HUES48 (cell line): ENCODE measurements around the gene RXRG.
"Not testable (repeated sequence)": the region's sequence is repeated elsewhere in the genome, so short reads cannot be mapped to it uniquely, and the experiment has no call there.

Experiments used
- H3K27ac ChIP-seq: one replicate; pipeline ENCODE4 v1.7.0; 2013; ENCODE audit warnings: low read depth, low read length, inconsistent platforms
- H3K27me3 ChIP-seq: 2 replicates; pipeline ENCODE4 v1.6.1; 2013; ENCODE audit warnings: mild to moderate bottlenecking, low read length; ENCODE audit not compliant: control insufficient read depth, insufficient read depth
- H3K36me3 ChIP-seq: 2 replicates; pipeline ENCODE4 v1.6.1; 2013; ENCODE audit warnings: low read length; ENCODE audit not compliant: control insufficient read depth, insufficient read depth
- H3K4me1 ChIP-seq: 2 replicates; pipeline ENCODE4 v1.6.1; 2013; ENCODE audit warnings: mild to moderate bottlenecking, low read length; ENCODE audit not compliant: control insufficient read depth, insufficient read depth
- H3K4me3 ChIP-seq: 2 replicates; pipeline ENCODE4 v1.5.1; 2013; ENCODE audit warnings: mild to moderate bottlenecking, low read depth, low read length
- H3K9ac ChIP-seq: 2 replicates; pipeline ENCODE4 v1.6.1; 2013; ENCODE audit warnings: mild to moderate bottlenecking, low read depth, low read length, moderate library complexity
- H3K9me3 ChIP-seq: 2 replicates; pipeline ENCODE4 v1.6.1; 2013; ENCODE audit warnings: low read length; ENCODE audit not compliant: control insufficient read depth, insufficient read depth

Gene RXRG

GRCh38 chr1:165473081-165473480 is 28.2 kb upstream of the RXRG start:
- no peaks in the 10 kb centered on the region for H3K27me3 ChIP-seq

GRCh38 chr1:165468726-165469249 is 23.9 kb upstream of the RXRG start:
- Histone ChIP-seq H3K4me1 (peaks cover 21% of the 10 kb centered on the region), H3K36me3 (no peaks in the 10 kb centered on the region), H3K27ac (no peak overlapping the region), H3K9me3 (no peaks in the 10 kb centered on the region), H3K4me3 (no peak overlapping the region), H3K9ac (no peak overlapping the region), H3K27me3 (no peaks in the 10 kb centered on the region)

More at GRCh38 chr1:165473081-165473480, 28.2 kb upstream of the RXRG start:
- Histone ChIP-seq H3K9ac (no peak overlapping the region), H3K4me3 (no peak overlapping the region), H3K4me1 (no peaks in the 10 kb centered on the region), H3K36me3 (no peaks in the 10 kb centered on the region), H3K27ac (no peak overlapping the region), H3K9me3 (no peaks in the 10 kb centered on the region)

DNA sequence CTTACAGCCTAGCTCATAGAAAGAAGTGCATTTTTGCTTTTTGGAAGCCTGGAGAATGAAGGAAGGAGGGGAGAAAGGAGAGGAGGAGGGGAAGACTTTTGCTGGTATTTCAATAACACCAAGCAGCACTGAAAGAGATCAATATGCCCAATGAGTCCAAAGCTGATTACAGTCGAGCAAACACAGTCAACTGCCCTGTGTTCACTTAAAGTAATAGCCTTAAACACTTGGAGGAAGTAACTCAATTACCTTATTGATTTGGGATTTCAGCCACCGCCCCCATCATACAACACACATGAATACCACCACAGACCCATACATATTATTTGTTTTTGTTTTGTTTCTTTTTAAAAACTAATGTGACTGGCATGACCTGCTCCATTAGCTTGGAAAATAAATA is 23.3 kb upstream of the RXRG start:
- Histone ChIP-seq H3K9ac (no peak overlapping the region), H3K4me3 (no peak overlapping the region), H3K9me3 (no peaks in the 10 kb centered on the region), H3K36me3 (no peaks in the 10 kb centered on the region), H3K4me1 (peaks cover 21% of the 10 kb centered on the region), H3K27me3 (no peaks in the 10 kb centered on the region), H3K27ac (no peak overlapping the region)

GRCh38 chr1:165467706-165468105 is 22.8 kb upstream of the RXRG start:
- Histone ChIP-seq H3K9ac (no peak overlapping the region), H3K9me3 (no peaks in the 10 kb centered on the region), H3K27ac (no peak overlapping the region), H3K27me3 (no peaks in the 10 kb centered on the region), H3K4me3 (no peak overlapping the region), H3K4me1 (peaks cover 21% of the 10 kb centered on the region), H3K36me3 (no peaks in the 10 kb centered on the region)

DNA sequence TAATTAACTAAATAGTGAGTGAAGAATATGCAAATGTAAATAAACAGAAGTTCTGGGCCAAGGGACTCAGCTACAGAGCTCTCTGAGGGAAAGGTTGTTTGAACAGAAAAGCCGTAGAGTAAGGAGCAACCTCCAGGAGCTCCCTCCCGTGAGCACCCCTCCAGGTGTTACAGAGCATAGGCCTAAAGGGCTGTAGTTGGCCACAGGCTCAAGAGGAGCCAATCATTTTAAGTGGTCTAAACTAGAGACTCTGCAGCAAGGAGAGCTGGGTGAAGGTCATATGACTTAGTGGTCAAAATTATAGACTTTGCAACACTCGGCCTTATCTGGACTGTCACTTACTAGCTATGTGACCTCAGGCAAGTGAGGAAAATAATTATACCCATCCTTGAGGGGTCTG is 19.1 kb upstream of the RXRG start:
- H3K9me3 ChIP-seq: no peaks in the 10 kb centered on the region
- H3K27me3 ChIP-seq: no peaks in the 10 kb centered on the region
- H3K4me3 ChIP-seq: no peak overlapping the region
- H3K36me3 ChIP-seq: no peaks in the 10 kb centered on the region
- no peak overlapping the region for H3K27ac ChIP-seq
- no peak overlapping the region for H3K9ac ChIP-seq
- H3K4me1 ChIP-seq: peaks cover 21% of the 10 kb centered on the region

- H3K9me3 ChIP-seq, H3K4me3 ChIP-seq, H3K36me3 ChIP-seq, H3K9ac ChIP-seq, H3K27me3 ChIP-seq, H3K27ac ChIP-seq, H3K4me1 ChIP-seq: not testable (repeated sequence)
Observed at GRCh38 chr1:165459683-165460082, 14.8 kb upstream of the RXRG start.

DNA sequence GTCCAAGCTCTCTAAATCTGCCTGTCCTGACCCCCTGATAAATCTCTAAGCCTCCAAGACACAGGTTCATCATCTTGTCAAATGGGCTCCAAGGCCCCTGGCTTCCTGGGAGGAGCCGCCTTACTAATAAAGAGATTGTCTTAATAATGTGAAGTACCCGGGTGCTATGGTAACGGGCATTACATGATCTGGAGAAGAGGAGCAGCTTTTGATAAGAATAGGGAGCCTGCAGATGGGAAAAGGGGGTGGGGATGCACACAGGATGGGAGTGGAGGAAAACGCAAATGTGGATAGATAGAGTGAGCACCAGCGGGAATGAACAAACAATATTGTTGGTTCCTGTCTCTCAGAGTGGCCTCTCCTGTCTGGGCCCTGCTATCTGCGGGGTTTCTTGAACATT is 11.9 kb upstream of the RXRG start:
- Histone ChIP-seq H3K9me3 (no peaks in the 10 kb centered on the region), H3K27me3 (peaks cover 9% of the 10 kb centered on the region; the same call in 1 of the 2 replicates), H3K9ac (no peak overlapping the region)

DNA sequence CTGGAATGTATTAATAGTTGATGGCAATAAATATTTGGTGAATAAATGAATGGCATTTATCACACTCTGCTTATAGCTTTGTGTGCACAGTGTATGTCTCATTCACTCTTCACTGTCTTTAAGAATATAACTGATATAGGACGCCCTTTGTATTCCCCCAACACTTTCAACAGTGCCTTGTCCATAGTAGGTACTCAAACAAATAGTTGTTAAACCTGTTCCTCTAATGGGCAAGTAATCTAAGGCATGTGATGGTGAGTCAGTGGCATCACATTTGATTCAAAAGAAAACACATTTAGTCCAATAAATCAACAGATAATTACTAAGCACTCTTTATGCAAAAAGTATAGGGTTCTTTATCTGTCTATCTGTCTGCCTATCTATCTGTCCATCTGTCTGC is 11.2 kb upstream of the RXRG start:
- Histone ChIP-seq H3K4me3 (no peak overlapping the region), H3K27ac (no peak overlapping the region), H3K9ac (no peak overlapping the region), H3K9me3 (no peaks in the 10 kb centered on the region), H3K36me3 (no peaks in the 10 kb centered on the region), H3K4me1 (no peaks in the 10 kb centered on the region), H3K27me3 (peaks cover 16% of the 10 kb centered on the region; the same call in 1 of the 2 replicates)

More for the DNA sequence above, 11.9 kb upstream of the RXRG start:
- H3K4me1 ChIP-seq: no peaks in the 10 kb centered on the region
- no peak overlapping the region for H3K27ac ChIP-seq
- no peaks in the 10 kb centered on the region for H3K36me3 ChIP-seq
- no peak overlapping the region for H3K4me3 ChIP-seq

- H3K27me3 ChIP-seq: peaks cover 17% of the 10 kb centered on the region; the same call in 1 of the 2 replicates
- H3K27ac ChIP-seq: no peak overlapping the region
- no peaks in the 10 kb centered on the region for H3K9me3 ChIP-seq
- H3K9ac ChIP-seq: no peak overlapping the region
- no peaks in the 10 kb centered on the region for H3K4me1 ChIP-seq
- H3K36me3 ChIP-seq: no peaks in the 10 kb centered on the region
- no peak overlapping the region for H3K4me3 ChIP-seq
Observed at GRCh38 chr1:165455111-165455510, 10.2 kb upstream of the RXRG start.

DNA sequence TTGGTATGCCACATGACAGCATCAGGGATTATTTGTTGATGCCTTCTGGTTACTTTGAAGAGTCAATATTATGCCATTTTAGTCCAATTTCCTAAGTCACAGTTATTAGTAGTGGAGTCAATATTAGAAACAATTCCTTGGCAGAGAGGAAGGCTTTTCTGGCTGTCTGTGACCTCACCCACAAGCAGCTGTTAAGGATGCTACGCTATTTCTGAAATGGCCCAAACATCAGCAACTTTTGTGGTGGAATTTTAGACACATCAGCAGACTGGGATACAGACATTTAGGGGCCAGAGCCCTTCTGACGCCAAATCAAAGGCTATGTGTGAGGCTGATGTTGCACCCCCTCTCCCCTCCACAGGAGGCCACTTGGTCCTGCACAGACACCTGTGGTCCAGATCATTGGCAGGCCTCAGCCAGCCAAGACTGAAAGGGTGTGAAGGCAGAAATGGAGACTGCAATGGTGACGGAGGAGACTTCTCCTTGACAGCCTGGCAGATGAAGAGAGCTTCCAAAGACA is 9.2 kb upstream of the RXRG start:
- peaks cover 21% of the 10 kb centered on the region; the same call in 1 of the 2 replicates for H3K27me3 ChIP-seq
- H3K9ac ChIP-seq: no peak overlapping the region
- no peaks in the 10 kb centered on the region for H3K9me3 ChIP-seq
- H3K36me3 ChIP-seq: no peaks in the 10 kb centered on the region
- H3K27ac ChIP-seq: no peak overlapping the region
- H3K4me3 ChIP-seq: no peak overlapping the region
- no peaks in the 10 kb centered on the region for H3K4me1 ChIP-seq

DNA sequence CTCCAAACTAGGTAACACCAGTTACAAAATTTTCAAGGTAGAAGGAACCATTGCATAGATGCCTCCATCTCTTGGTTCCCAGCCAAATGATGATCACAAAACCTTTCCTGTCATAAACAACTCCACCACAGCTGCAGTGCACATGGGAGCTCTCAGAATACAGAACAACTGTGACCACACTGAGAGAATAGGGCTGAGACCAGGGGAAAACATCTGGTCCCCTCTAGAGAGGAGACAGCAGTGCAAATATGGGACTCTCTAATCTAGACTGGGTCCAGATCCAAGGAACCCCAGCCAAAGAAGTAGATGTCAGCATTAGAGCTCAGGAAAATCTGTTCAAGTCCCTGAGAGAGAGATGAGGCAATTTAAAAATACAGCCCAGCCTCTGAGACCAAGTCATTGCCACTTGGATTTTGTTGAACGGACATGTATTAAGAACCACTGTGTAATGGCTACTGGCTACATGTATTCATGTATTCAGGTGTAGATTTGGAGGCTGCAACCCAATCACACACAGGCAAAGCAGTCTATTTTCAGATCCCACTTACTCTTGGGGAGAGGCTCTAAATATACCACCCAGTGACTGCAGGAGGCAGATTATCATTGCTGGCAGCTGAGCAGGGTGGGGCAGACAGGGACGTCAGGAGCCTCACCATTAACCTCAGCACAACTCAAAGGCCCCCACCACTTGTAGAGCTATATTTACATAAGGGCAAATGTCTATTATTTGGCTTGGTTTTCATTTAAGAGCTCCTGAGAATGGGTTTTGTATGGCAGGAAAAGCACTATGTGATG is 7.6 kb upstream of the RXRG start:
- Histone ChIP-seq H3K9ac (no peak overlapping the region), H3K27me3 (peaks cover 36% of the 10 kb centered on the region), H3K27ac (no peak overlapping the region)

More for the DNA sequence above, 7.6 kb upstream of the RXRG start:
- no peaks in the 10 kb centered on the region for H3K4me1 ChIP-seq
- H3K4me3 ChIP-seq: no peak overlapping the region
- H3K9me3 ChIP-seq: no peaks in the 10 kb centered on the region
- H3K36me3 ChIP-seq: no peaks in the 10 kb centered on the region
